Ovary (tissue), 9 donors: ENCODE measurements around the gene GPX4. TPM values are rescaled to one million over a fixed set of nuclear protein-coding genes. Genes with fewer than 3 reads are reported as not detected.
A peak's percentile ranks its signal among the peaks of the same experiment; 100 is the strongest.

ENCODE experiments used
- DNase-seq, 5 donors: peaks; one replicate each; pipeline ENCODE4 v3.0.0-alpha.2; 2019 to 2020
- H3K27ac ChIP-seq, 2 donors: fragments of 200-600 bp; one replicate each; pipeline versions ENCODE4 v1.5.1 to v1.8.0; 2019 to 2022
- H3K27me3 ChIP-seq: fragments of 200-600 bp; one replicate; pipeline ENCODE4 v1.8.0; 2022
- H3K36me3 ChIP-seq: fragments of 200-600 bp; sonication (generic); one replicate; pipeline ENCODE4 v1.5.1; 2019
- H3K4me1 ChIP-seq: one replicate; pipeline ENCODE4 v1.8.1; 2013; ENCODE audit warnings: mild to moderate bottlenecking, moderate library complexity; ENCODE audit not compliant: insufficient read depth
- H3K4me3 ChIP-seq: fragments of 200-600 bp; sonication (generic); one replicate; pipeline ENCODE4 v1.5.1; 2017
- H3K9me3 ChIP-seq, 2 donors: fragments of 200-600 bp in 1 of 2; sonication (generic) in 1 of 2; one replicate each; pipeline versions ENCODE4 v1.5.1 to v1.8.1; 2013 to 2019; ENCODE audit warnings: mild to moderate bottlenecking in 1 of 2, moderate library complexity in 1 of 2
- EP300 ChIP-seq: sonication (generic); formaldehyde crosslinking; IDR thresholded peaks from one replicate; pipeline ENCODE4 v1.6.1; 2017; ENCODE audit warnings: antibody characterized with exemption
- POLR2A ChIP-seq: fragments of 450-650 bp; IDR thresholded peaks from one replicate; pipeline ENCODE4 v1.6.1; 2017; ENCODE audit warnings: antibody characterized with exemption, mild to moderate bottlenecking, moderate library complexity
- WGBS, 3 donors: extraction: QIAGEN DNeasy Blood & Tissue Kit in 1 of 3; methylation state at CpG; one replicate each; pipeline versions ENCODE4 v1.1.5 to v1.1.7; 2013 to 2017; 5-methylcytosine and 5-hydroxymethylcytosine counted together
- intact Hi-C, 4 donors: fragments of 100-400 bp; cut with DNase I; formaldehyde crosslinking; loops; one replicate each; pipeline versions ENCODE4 v1.11.0 to v1.15.1; 2022 to 2023
- polyA plus RNA-seq, 2 donors: library from polyadenylated mRNA; stranded (reverse); fragments of 200-250 nt in 1 of 2; fragments of 350-450 nt in 1 of 2; fragmentation: Illumina TruSeq in 1 of 2; extraction: RNeasy Lipid Tissue Mini Kit (QIAGEN cat#74804) in 1 of 2; gene quantifications; one replicate each; pipeline ENCODE4 v1.2.3, GENCODE V29; 2013 to 2014
- total RNA-seq, 7 donors: library from RNA; depleted of rRNA in 2 of 7; stranded (reverse); fragments of >200 nt in 2 of 7; fragmentation: NEBNext Ultra II Directional in 3 of 7; extraction: Animal tissue kit (Norgen Biotek cat#: 25700) in 3 of 7; gene quantifications; one replicate each; pipeline versions ENCODE4 v1.1.0 to v1.2.4, GENCODE V29; 2016 to 2023
- TF ChIP-seq, protein P1 (sequence below), 3 donors: fragments of 450-650 bp in 2 of 3; fragments of 200-600 bp in 1 of 3; IDR thresholded peaks; one replicate each; pipeline versions ENCODE4 v1.5.1 to v1.8.0; 2016 to 2022; ENCODE audit warnings: antibody characterized with exemption in 3 of 3, mild to moderate bottlenecking in 1 of 3
- donor health status: DM: no; HTN: no; CAD: no; lungs with moderate emphysema.
- donor health status: DM: no; HTN: no; CAD: no.
- donor health status: Bipolar disorder and iron deficiency.
- donor health status: DM: yes; HTN: yes; CAD: no.
- donor health status: DM: no; HTN: no; CAD: no.
- donor health status: DM: yes; HTN: yes; CAD: no.

GPX4 gene
- total and polyA plus RNA-seq, 9 donors = 189 to 450 (median 247) TPM

GRCh38 chr19:1062387-1063029 is 41.3 kb upstream of the GPX4 start:
- Histone ChIP-seq H3K36me3 (no peaks in the 10 kb centered on the region), H3K9me3 (peaks cover 4 to 6% of the 10 kb centered on the region in 2 donors), H3K4me3 (no peak overlapping the region), H3K27ac (no peak overlapping the region), H3K27me3 (peaks cover 10% of the 10 kb centered on the region), H3K4me1 (no peaks in the 10 kb centered on the region)
- intact Hi-C loops = no loop called here
- TF ChIP-seq POLR2A (no peak), EP300 (no peak)
- TF ChIP-seq, protein P1, sequence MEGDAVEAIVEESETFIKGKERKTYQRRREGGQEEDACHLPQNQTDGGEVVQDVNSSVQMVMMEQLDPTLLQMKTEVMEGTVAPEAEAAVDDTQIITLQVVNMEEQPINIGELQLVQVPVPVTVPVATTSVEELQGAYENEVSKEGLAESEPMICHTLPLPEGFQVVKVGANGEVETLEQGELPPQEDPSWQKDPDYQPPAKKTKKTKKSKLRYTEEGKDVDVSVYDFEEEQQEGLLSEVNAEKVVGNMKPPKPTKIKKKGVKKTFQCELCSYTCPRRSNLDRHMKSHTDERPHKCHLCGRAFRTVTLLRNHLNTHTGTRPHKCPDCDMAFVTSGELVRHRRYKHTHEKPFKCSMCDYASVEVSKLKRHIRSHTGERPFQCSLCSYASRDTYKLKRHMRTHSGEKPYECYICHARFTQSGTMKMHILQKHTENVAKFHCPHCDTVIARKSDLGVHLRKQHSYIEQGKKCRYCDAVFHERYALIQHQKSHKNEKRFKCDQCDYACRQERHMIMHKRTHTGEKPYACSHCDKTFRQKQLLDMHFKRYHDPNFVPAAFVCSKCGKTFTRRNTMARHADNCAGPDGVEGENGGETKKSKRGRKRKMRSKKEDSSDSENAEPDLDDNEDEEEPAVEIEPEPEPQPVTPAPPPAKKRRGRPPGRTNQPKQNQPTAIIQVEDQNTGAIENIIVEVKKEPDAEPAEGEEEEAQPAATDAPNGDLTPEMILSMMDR (IDR thresholded peaks at IDR 0.05) = no peak
- 72 to 88% (median 74%) methylated on average over 17 of the region's 17 CpGs for WGBS, 3 donors
- no peak for DNase-seq

DNA sequence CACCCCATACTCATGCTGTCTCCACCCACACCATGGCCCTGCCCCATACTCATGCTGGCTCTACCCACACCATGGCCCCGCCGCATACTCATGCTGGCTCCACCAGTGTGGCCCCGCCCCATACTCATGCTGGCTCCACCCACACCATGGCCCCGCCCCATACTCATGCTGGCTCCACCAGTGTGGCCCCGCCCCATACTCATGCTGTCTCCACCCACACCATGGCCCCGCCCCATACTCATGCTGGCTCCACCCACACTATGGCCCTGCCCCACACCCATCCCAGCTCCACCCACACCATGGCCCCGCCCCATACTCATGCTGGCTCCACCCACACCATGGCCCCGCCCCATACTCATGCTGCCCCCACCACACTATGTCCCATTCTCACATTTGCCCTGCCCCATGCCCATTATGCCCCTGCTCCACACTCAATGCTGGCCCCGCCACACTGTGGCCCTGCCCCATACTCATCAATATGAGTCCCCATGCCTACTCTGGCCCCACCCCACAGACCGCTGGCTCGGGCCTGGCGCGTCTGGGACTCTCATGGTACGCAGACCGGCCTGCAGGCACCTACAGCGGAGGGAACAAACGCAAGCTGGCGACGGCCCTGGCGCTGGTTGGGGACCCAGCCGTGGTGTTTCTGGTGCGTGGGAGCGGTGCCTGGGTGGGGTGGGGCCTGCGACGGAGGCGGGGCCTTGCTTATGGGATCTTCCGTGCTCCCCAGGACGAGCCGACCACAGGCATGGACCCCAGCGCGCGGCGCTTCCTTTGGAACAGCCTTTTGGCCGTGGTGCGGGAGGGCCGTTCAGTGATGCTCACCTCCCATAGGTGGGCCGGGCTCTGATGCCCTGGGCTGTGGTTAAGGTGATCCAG is 40.5 kb upstream of the GPX4 start:
- Histone ChIP-seq H3K9me3 (peaks cover 4% of the 10 kb centered on the region in 2 donors), H3K36me3 (no peaks in the 10 kb centered on the region), H3K4me1 (no peaks in the 10 kb centered on the region), H3K27me3 (peaks cover 12% of the 10 kb centered on the region), H3K27ac (no peak overlapping the region), H3K4me3 (no peak overlapping the region)
- intact Hi-C loops = no loop called here
- TF ChIP-seq, protein P1 (IDR thresholded peaks at IDR 0.05) = no peak
- TF ChIP-seq EP300 (no peak), POLR2A (no peak)
- peak in 1 of 5 donors; percentile 21 for DNase-seq
- WGBS, 3 donors = 67 to 90% (median 83%) methylated on average over 37 of the region's 37 CpGs

DNA sequence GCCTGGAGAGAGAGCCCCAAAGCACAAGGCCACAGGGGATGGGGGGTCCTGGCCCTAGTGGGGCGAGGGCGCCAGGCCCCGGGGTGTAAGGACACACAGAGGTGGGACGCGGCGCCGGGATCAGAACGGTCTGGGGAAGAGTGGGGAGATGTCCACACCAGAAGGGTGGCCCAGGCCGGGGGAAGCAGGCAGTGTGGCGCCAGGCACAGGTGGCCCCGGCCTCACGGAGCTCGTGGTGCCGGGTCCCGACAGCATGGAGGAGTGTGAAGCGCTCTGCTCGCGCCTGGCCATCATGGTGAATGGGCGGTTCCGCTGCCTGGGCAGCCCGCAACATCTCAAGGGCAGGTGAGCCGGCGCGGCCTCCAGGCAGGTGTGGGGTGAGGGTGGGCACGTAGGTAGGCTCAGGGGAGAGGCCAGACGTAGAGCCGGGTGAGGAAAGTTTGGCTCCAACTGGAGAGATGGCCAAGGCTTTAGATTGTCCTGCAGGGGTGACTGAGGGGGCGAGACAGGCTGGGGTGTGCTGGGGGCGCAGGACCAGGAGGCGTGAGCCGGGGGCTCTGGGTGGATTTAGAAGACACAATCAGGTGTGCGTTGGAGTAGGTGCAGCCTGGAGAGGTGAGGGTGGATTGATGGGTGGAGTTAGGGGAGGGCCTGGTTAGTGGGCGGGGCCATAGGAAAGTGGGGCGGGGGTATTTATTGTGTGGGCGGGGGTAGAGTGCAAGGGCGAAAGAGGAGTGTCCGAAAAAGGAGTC is 39.7 kb upstream of the GPX4 start:
- H3K27me3 ChIP-seq = peaks cover 15% of the 10 kb centered on the region
- H3K4me1 ChIP-seq = no peaks in the 10 kb centered on the region
- peak in 1 of 5 donors; percentile 22 for DNase-seq
- no peak overlapping the region for H3K27ac ChIP-seq
- 54 to 83% (median 68%) methylated on average over 37 of the region's 37 CpGs for WGBS, 3 donors
- intact Hi-C loops = no loop called here
- no peak overlapping the region for H3K4me3 ChIP-seq
- TF ChIP-seq POLR2A (no peak), EP300 (no peak)
- TF ChIP-seq, protein P1 (IDR thresholded peaks at IDR 0.05) = no peak
- no peaks in the 10 kb centered on the region for H3K9me3 ChIP-seq
- H3K36me3 ChIP-seq = no peaks in the 10 kb centered on the region
